DMS153 (cell line): ENCODE results near the gene RELB.

ENCODE experiments used
- DNase-seq: peaks from one replicate; lab custom pipeline; 2025; lab: John Stamatoyannopoulos, UW

RELB gene

DNA sequence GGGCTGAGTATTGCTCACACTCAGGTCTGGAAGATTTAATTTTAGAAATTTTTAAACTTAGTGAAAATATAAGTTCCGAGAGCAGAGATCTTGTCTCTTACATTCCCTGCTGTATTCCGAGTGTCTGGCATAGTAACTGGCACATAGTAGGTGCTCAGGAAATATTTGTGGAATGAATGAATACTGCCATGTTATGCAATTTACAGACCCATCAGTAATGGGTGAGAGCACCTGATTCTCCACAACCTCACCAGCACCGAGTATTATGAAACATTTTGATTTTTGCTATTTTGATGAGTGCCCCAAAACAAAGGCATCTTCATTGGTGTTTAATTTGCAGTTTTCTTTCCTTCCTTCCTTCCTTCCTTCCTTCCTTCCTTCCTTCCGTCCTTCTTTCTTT is 21.8 kb downstream of the RELB start:
- no peak for DNase-seq

DNA sequence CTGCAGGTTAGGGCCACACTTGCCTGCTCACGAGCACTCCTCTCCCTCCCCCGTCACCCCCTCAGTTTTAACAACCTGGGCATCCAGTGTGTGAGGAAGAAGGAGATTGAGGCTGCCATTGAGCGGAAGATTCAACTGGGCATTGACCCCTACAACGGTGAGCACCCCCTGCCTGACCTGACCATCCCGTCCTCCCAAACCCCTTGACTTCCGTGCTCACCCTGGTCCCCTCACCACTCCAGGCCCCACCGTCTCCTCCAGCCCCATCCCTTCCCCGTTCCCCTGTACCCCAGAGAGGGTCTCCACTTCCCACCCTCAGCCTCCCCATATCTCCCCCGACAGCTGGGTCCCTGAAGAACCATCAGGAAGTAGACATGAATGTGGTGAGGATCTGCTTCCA is 24.0 kb downstream of the RELB start:
- no peak for DNase-seq

DNA sequence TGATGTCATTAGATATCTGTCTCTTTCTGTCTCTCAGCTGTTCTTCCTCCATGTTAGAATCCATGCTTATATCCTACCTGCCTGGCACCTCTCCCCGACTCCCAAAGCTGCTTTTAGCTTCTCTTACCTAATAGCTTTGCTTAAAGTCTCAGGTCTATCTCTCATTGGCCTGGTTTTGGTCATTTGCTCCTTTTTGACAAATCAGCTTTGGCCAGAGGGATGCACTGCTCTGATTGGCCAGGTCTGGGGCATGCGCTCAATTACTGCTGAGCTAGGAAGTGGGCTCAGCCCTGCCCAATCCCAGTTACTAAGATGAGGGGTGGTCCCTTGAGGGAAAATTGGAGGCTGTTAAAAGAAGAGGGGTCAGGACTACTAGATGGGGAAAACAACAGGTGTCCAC is 26.1 kb downstream of the RELB start:
- no peak for DNase-seq

DNA sequence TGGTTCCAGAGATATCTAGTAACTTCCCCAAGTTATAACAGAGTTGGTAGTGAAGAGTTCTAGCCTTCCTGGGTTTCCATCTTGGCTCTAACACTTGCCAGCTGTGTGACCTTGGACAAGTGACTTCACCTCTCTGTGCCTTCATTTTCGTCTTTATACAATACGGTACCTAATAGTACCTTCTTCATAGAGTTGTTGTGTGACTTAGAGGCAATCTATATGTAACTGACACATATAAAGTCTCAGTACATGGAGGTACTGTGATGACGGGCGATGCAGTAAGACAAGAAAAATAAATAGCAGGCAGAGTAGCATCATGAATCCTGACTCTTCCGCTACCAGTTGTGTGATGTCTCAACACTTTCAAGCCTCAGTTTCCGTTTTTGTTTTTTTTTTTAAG is 29.6 kb downstream of the RELB start:
- DNase-seq = no peak

DNA sequence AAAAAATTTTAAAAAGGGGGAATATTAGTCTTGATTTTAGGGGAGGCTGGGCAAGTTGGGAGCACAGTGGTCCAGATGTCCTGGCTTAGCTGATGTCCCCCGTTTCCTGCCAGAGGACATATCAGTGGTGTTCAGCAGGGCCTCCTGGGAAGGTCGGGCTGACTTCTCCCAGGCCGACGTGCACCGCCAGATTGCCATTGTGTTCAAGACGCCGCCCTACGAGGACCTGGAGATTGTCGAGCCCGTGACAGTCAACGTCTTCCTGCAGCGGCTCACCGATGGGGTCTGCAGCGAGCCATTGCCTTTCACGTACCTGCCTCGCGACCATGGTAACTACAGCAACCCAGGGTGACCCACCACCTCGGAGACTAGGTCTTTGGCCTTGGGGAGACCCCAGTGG is 31.2 kb downstream of the RELB start:
- DNase-seq = no peak

DNA sequence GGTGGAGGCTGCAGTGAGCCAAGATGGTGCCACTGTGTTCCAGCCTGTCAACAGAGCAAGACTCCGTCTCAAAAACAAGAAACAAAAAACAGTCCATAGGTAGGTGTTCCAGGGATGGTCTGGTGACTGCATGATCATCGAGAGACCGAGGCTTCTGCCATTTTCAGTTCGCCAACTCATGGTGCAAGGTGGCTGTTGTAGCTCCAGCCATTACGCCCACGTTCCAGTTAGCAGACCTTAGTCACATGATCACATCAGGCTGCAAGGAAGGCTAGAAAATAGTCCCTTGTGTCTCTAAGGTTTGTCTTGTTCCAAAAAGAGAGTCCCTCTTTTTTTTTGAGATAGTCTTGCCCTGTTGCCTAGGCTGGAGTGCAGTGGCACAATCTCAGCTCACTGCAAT is 34.5 kb downstream of the RELB start:
- DNase-seq = no peak

DNA sequence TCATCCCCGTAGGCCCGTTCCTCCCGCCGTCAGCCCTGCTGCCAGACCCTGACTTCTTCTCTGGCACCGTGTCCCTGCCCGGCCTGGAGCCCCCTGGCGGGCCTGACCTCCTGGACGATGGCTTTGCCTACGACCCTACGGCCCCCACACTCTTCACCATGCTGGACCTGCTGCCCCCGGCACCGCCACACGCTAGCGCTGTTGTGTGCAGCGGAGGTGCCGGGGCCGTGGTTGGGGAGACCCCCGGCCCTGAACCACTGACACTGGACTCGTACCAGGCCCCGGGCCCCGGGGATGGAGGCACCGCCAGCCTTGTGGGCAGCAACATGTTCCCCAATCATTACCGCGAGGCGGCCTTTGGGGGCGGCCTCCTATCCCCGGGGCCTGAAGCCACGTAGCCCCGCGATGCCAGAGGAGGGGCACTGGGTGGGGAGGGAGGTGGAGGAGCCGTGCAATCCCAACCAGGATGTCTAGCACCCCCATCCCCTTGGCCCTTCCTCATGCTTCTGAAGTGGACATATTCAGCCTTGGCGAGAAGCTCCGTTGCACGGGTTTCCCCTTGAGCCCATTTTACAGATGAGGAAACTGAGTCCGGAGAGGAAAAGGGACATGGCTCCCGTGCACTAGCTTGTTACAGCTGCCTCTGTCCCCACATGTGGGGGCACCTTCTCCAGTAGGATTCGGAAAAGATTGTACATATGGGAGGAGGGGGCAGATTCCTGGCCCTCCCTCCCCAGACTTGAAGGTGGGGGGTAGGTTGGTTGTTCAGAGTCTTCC is 36.3 kb downstream of the RELB start:
- DNase-seq = no peak

DNA sequence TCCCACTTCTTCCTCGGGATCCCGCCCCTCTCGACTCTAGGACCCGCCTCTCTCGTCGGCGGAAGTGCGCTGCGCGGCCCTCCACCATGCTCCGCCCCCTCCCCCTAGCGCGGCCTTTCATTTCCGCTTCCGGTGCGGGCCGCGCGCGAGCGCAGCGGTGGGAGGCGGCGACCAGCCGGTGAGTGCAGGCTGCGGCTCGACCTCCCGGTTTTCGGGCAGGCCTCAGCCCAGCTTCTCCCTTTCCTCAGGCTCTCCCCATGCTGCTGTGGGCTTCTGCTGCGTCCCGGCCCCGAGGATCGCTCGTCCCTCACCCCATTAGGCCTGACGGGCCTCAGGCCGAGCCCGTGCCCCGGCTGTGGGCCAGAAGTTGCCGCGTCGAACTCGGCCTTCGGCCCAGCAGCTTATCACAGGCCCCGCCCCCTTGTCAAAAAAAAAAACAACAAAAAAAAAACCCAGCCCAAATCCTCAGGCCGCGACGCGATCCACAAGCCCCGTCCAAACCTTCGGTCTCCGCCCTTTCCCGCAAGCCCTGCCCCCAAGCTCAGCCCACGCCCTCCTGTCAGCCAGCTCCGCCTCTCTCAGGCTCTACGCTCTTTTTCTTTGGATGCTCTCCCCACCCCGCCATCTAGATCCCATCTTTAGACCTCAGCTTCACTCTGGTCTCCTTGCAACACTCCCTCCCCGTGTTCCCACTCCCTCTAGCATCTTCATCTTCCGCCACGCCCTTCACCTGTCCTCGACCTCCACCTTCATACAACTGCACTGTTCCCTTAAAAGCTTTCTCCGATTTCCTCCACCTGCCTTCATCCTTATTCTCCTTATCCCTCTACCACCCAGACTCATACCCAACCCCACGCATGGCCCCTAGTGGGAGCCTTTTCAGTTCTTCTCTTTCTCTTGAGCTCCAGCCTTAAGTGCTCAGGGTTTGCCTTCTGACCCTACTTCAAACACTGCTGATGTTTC is 37.9 kb downstream of the RELB start, which contains the start of gene CLASRP:
Gene CLASRP, plus strand, starts transcription at position 115 of the 963 bp plus-strand sequence. CDS start 1,168 bp downstream, outside the sequence.
- DNase-seq = peak; percentile 80

DNA sequence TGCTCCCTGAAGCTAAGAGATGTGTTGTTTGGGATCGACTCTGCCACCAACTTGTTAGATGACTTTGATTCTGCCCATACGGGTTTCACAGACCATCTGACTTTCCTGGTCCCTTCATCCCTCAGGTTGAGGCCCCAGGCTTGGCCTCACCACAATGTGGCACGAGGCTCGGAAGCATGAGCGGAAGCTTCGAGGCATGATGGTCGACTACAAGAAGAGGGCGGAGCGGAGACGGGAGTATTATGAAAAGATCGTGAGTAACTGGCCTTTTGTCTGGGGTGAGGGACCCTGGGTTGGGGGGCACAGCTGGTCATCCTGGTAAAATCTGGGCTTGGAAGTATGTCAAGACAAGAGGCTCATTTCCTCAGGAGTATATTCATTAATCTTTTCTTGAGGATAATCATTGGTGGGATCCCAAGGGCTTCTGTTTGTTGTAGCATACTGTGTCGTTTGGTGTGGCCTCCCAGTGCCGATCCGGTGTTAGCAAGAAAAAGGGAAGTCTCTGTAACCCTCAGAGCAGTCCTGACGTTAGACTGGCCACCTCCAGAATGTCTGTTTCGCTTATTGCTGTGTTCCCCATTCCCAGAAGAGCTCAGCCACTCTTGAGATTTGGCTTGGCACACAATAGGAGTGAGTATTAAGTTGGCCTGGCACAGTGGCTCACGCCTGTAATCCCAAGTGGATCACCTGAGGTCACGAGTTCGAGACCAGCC is 39.0 kb downstream of the RELB start:
- DNase-seq = no peak

DNA sequence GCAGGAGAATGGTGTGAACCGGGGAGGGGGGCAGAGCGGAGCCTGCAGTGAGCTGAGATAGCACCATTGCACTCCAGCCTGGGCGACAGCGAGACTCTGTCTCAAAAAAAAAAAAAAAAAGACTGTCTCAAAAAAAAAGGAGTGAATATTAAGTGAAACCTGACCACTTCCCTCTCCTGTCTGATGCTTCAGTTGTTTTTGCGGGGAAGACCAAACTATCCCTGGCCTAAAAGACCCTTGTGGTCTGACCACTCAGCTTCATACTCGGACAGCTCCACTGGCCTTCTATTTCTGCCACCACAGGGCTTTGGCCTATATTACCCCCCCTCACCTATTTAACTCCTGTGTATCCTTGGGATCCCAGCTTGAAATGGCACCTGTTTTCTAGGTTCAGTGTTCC is 39.9 kb downstream of the RELB start:
- no peak for DNase-seq

DNA sequence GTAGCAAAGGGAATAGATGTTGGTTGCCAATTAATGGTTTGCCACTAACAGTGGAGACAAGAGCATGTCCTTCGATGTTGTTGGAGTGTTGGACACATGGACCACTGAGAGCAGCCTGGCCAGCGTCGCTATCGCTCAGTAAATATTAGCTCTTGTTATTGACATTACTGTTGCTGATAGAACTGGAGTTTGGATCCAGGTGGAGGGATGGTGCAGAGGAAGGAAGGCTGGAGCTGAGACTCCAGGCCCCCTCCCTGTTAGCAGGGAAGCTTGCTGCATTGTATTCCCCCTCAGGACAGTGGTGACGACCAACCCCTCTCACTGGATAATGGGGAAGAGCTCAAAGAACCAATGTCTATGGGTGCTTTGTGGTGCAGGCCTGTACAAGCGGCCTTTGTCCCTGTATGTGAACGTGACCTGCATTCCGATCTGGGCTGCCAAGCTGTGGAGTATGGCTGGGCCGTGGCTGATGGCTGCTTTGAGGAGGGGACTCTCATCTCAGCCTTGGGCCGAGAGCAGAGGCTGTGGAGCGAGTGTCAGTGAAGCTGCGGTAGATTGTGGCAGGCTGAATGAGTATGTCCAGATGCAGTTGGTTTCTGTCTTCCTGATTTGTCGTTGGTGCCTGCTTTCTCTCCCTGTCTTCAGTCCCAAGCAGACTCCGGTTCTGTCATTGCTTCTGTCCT is 44.5 kb downstream of the RELB start:
- DNase-seq = peak; percentile 59

DNA sequence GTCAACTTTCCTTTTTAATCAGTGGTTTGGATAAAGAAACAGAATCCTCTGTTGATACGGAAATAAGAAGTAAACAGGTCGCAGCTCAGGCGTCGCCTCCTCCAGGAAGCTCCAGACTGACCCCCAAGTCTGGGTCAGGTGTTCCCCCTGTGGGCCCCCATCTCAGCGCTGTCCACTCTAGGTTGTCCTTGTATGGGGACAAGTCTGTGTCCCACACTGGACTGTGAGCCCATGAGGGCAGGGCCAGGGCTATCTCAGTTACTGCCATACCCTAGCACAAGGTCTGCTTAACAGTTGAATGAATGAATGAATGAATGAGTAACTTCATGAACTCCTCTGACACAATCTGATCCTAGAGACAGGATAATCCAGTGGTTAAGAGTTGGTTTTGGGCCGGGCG is 45.1 kb downstream of the RELB start:
- no peak for DNase-seq

DNA sequence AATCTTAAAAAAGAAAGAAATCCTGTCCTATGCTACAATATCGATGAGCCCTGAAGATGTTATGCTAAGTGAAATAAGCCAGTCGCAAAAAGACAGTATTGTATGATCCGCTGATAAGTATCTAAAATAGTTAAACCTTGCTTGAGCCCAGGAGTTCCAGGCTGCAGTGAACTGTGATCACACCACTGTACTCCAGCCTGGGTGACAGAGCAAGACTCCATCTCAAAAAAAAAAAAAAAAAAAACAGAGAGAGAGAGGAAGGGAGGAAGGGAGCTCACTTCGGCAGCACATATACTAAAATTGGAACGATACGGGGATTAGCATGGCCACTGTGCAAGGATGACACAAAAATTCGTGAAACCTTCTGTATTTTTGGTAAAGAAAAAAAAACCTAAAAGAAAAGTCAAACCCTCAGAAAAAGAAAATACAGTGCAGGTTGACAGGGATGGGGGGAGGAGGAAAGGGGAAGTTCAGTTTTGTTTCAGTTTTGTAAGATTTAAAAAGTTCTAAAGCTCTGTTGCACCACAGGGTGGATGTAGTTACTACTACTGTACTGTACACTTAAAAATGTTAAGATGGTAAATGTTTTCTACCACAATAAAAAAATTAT is 46.0 kb downstream of the RELB start:
- no peak for DNase-seq

DNA sequence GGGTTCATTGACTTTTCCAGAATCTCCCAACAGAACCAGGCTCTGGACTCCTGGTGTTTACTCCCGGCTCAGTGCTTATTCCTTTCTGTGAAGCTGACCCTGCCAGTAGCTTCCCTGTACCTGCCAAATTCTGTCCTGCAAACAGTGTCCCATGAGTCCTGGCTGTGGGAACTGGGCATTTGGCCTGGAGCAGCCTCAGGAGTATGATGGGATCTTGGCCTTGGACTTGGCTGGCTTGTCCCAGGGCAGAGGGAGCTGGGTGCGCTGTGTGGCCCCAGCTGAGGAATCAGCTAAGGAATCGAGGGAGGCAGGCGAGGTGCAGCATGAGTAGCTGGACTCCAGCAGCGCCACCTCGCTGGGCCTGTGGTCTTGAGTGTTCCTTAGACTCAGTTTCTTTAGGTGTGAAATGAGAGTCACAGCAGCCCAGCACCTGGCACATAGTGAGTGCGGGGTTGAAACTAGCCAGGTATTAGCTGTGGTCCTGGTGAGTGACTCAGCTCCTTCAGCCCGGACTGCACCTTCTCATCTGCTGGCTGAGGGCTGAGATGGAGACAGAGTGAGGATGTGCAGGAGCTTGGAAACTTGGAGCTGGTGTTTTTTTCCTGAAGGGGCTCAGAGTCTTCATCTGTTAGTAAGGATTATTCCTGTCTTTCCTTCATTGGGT is 47.9 kb downstream of the RELB start:
- DNase-seq = no peak

DNA sequence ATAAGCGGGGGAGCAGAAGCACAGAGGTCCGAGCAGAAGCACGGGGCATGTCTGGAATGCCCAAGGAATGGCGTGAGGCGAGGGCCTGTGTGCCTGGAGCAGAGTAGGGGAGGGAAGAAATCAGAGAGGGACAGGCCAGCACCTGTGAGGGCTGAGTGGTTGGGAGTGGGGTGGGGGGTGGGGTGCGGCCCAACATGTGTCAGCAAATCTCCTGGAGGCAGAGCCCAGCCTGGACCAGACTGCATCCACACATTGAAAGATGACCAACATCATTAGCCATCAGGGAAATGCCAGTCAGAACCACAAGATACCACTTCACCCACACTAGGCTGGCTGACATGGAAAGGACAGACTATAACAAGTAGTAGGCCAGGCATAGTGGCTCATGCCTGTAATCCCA is 48.8 kb downstream of the RELB start:
- DNase-seq = no peak

DNA sequence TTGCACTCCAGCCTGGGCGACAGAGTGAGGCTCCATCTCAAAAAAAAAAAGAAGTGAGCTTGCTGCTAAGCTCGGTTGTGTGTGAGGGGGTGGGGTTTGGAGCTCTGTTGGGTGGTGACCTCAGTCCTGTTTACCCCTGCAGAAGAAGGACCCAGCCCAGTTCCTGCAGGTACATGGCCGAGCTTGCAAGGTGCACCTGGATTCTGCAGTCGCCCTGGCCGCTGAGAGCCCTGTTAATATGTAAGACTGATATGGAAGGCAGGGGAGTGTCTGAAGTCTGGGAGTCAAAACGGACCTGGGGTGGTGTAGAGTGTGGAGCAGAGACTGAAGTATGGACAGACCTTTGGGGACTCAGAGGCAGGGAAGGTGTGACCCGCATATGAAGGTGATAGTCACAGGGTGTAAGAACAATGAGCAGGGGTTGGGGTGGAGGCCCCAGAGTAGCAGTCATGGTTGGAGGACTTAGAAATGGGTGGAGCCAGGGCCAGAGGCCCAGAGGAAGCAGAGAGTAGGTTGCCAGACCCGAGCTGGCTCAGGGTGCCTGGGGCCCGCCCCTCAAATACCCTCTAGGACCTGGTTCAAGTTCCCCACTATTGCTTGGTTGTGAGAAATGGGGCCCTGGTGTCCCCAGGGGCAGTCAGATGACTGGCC is 50.8 kb downstream of the RELB start:
- DNase-seq = no peak

DNA sequence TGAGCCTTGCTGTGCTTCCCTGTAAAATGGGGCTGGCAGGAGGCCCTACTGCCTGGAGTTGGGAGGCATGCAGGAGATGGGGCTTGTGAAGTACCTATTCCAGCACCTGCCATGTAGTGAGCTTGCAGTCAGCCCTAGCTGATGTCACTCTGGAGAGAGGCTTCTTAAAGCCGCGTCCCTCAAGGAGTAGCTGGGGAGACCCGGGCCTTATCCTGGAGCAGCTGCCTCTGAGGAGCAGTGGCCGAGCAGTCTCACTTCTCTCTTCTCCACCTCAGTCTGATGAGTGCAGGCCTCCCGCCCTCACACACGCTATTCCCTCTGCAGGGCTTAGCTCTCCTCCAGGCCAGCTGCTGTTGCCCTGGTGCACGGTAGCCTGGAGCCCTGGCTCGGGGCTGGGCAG is 55.6 kb downstream of the RELB start:
- DNase-seq = no peak

DNA sequence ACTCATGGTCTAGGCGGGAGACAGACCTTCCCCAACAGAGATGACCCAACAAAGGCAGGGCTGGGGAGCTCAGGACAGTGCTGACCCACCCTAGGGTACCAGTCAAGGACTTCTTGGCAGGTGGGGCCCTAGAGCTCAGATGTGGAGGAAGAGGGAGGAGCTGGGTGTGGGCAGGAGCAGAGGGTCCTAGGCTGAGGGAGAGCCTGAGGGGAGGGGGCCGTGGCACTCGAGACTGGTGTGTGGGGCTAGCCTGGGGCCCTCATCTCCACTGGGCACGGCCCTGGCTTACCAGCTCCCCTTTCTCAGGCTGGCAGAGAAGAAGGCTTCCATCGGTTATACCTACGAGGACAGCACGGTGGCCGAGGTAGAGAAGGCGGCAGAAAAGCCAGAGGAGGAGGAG is 56.2 kb downstream of the RELB start:
- DNase-seq = no peak

DNA sequence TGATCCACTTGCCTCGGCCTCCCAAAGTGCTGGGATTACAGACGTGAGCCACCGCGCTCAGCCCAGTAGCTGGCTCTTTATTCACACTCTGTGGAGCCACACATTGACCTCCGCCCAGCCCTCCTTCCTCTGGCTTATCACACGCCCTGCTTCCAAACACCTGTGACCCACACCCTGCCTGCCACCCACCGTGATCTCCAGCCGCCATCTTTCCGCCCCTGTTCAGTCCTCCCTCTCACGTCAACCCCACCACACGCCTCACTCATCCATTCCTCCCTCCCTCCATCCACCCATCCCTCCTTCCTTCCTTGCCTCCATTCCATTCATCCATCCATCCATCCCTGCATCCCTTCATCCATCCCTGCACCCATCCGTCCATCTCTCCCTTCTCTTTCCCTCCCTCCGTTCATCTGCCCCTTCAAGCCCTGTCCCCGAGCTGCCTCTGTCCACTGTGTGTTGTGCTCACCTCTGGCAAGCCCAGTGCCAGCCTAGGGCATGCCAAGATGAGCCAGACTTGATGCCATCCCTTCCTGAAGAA is 57.4 kb downstream of the RELB start:
- no peak for DNase-seq
